ENCODE results near the gene BTG4.

GRCh38 chr11:111525456-111525855, 13.3 kb upstream of the BTG4 start:
- TF ChIP-seq, protein P1, sequence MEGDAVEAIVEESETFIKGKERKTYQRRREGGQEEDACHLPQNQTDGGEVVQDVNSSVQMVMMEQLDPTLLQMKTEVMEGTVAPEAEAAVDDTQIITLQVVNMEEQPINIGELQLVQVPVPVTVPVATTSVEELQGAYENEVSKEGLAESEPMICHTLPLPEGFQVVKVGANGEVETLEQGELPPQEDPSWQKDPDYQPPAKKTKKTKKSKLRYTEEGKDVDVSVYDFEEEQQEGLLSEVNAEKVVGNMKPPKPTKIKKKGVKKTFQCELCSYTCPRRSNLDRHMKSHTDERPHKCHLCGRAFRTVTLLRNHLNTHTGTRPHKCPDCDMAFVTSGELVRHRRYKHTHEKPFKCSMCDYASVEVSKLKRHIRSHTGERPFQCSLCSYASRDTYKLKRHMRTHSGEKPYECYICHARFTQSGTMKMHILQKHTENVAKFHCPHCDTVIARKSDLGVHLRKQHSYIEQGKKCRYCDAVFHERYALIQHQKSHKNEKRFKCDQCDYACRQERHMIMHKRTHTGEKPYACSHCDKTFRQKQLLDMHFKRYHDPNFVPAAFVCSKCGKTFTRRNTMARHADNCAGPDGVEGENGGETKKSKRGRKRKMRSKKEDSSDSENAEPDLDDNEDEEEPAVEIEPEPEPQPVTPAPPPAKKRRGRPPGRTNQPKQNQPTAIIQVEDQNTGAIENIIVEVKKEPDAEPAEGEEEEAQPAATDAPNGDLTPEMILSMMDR (conservative IDR thresholded peaks at IDR 0.05 in 1 of 2, IDR thresholded peaks at IDR 0.05 in 1 of 2; ENCODE audit: extremely low read depth in 1 of 2, insufficient read depth in 1 of 2, low read depth in 1 of 2, low read length in 2 of 2) = no peak
- TF ChIP-seq EZH2 (IDR thresholded peaks at IDR 0.05; ENCODE audit: borderline replicate concordance, low read length) = no peak

Measured in mammary epithelial cell (primary cell).